Panc1 (cell line): ENCODE results near the gene GDAP1L1. TPM values are rescaled to one million over a fixed set of nuclear protein-coding genes. Genes with fewer than 3 reads are reported as not detected.

Source experiments
- ATAC-seq: fragments of 200-7000 bp; cut with Tn5 transposase; 2 replicates; pipeline ENCODE4 v1.9.1; 2020; ENCODE audit warnings: mild to moderate bottlenecking, moderate library complexity
- BruUV-seq: library from RNA; stranded (reverse); fragments of 400-500 nt; replicated peaks from 2 replicates; lab custom pipeline; 2021; lab: Mats Ljungman, UMichigan
- CTCF ChIA-PET: fragments of 300-600 bp; sonication (Branson Sonifier 250); formaldehyde crosslinking; loops from one replicate; lab custom pipeline; 2022; ENCODE audit warnings: antibody characterized with exemption; lab: Charles Lee
- POLR2A ChIA-PET: fragments of 300-600 bp; sonication (Branson Sonifier 250); formaldehyde crosslinking; loops from one replicate; lab custom pipeline; 2022; ENCODE audit warnings: antibody characterized with exemption; lab: Charles Lee
- DNase-seq: peaks from one replicate; pipeline ENCODE4 v3.0.0-alpha.2; 2010; ENCODE audit warnings: low read depth, low spot score
- H3K27ac ChIP-seq: 2 replicates; pipeline ENCODE4 v1.5.1; 2011; ENCODE audit warnings: mild to moderate bottlenecking, low read length, inconsistent platforms
- H3K27me3 ChIP-seq: fragments of 200-500 bp; sonication (Bioruptor generic); 2 replicates; pipeline ENCODE4 v1.6.0; 2014; ENCODE audit warnings: low read length, inconsistent platforms; ENCODE audit not compliant: control insufficient read depth, insufficient read depth
- H3K36me3 ChIP-seq: fragments of 200-500 bp; sonication (Bioruptor generic); 2 replicates; pipeline ENCODE4 v1.5.1; 2014; ENCODE audit warnings: inconsistent platforms, mild to moderate bottlenecking, low read length, moderate library complexity; ENCODE audit not compliant: control insufficient read depth, insufficient read depth
- H3K4me1 ChIP-seq: 2 replicates; pipeline ENCODE4 v1.5.1; 2011; ENCODE audit warnings: inconsistent platforms, mild to moderate bottlenecking, low read length, moderate library complexity; ENCODE audit not compliant: control insufficient read depth, insufficient read depth
- H3K4me3 ChIP-seq, 2 experiments: 2 replicates each; pipeline ENCODE4 v1.5.1; 2011 to 2012; ENCODE audit warnings: low read depth in 2 of 2, low read length in 2 of 2, mild to moderate bottlenecking in 2 of 2, inconsistent platforms in 1 of 2, moderate library complexity in 1 of 2
- H3K9me3 ChIP-seq: fragments of 200-500 bp; sonication (Bioruptor generic); 2 replicates; pipeline ENCODE4 v1.5.1; 2014; ENCODE audit warnings: low read depth, mild to moderate bottlenecking, inconsistent platforms, low read length, moderate library complexity; ENCODE audit not compliant: control insufficient read depth, insufficient read depth
- REST ChIP-seq, 2 experiments: IDR thresholded peaks; 2 replicates each; pipeline ENCODE4 v1.6.1; 2011 to 2012; ENCODE audit warnings: low read depth in 2 of 2, control low read depth in 1 of 2, low read length in 1 of 2, mild to moderate bottlenecking in 1 of 2, moderate library complexity in 1 of 2; ENCODE audit not compliant: insufficient read depth in 1 of 2
- SIN3A ChIP-seq: IDR thresholded peaks from 2 replicates; pipeline ENCODE4 v1.6.1; 2012; ENCODE audit warnings: low read depth, mild to moderate bottlenecking, low read length, moderate library complexity, borderline replicate concordance; ENCODE audit not compliant: insufficient read depth
- TCF7L2 ChIP-seq: IDR thresholded peaks from 2 replicates; pipeline ENCODE4 v1.6.1; 2011; ENCODE audit warnings: mild to moderate bottlenecking, low read depth, low read length, inconsistent platforms
- in situ Hi-C: cut with HindIII; loops from 2 replicates; pipeline ENCODE4 v1.10.0; 2016; ENCODE audit warnings: low sequenced_read_pairs, low pct_unique_long_range_greater_than_20kb
- intact Hi-C: fragments of 100-400 bp; cut with micrococcal nuclease; formaldehyde crosslinking; loops from one replicate; pipeline ENCODE4 v1.10.0; 2022; ENCODE audit not compliant: unreplicated experiment
- total RNA-seq: library from RNA; stranded (reverse); gene quantifications from one replicate; pipeline ENCODE4 v1.2.1, GENCODE V29; 2021; ENCODE audit not compliant: unreplicated experiment

GDAP1L1 gene
- total RNA-seq, 1 experiment from 2014 or later = not detected

DNA sequence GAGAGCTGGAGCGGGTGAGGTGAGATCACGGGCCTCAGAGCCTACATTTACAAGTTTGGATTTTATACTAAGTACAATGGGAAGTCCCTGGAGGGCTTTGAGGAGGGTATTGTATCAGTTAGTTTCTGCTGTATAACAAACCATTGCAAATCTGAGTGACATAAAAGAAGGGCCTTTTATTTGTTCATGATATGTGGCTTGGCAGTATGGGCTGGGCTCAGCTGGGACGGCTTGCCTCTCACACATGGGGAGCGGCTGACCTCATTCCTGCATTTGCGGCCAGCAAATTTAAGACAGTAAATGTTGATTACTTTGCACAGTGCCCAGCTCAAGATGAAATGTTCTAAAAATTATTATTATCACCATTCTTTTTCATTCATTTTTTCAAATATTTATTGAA, 21.7 kb downstream of the GDAP1L1 start:
- Histone ChIP-seq H3K27ac (no peak overlapping the region), H3K9me3 (no peaks in the 10 kb centered on the region), H3K36me3 (no peaks in the 10 kb centered on the region), H3K27me3 (no peaks in the 10 kb centered on the region), H3K4me3 (no peak overlapping the region), H3K4me1 (no peaks in the 10 kb centered on the region)
- ChIA-PET POLR2A (interaction anchor here (0.7 kb wide), 1 partner anchor 564 kb away, joined by 3 read pairs; no protein-coding TSS in a partner anchor), CTCF (no interaction called here)
- intact Hi-C loops (no loop called here), in situ Hi-C loops (no loop called here)
- no peak for TF ChIP-seq TCF7L2
- no peak for DNase-seq
- no TSS peak for BruUV-seq
- no peak for ATAC-seq

- no peak for ATAC-seq
- H3K27me3 ChIP-seq = no peaks in the 10 kb centered on the region
- H3K36me3 ChIP-seq = no peaks in the 10 kb centered on the region
- DNase-seq = no peak
- in situ Hi-C loops = no loop called here
- no peak overlapping the region for H3K27ac ChIP-seq
- no TSS peak for BruUV-seq
- ChIA-PET CTCF (no interaction called here), POLR2A (no interaction called here)
- H3K4me1 ChIP-seq = no peaks in the 10 kb centered on the region
- no peak overlapping the region for H3K4me3 ChIP-seq
- H3K9me3 ChIP-seq = no peaks in the 10 kb centered on the region
- intact Hi-C loops = no loop called here
- no peak for TF ChIP-seq REST (IDR thresholded peaks at IDR 0.05; ENCODE audit: insufficient read depth in 1 of 2, low read depth in 2 of 2, low read length in 1 of 2)
Observed at GRCh38 chr20:44271915-44272663, 25.0 kb downstream of the GDAP1L1 start.

- no peak for TF ChIP-seq SIN3A
- Histone ChIP-seq H3K36me3 (no peaks in the 10 kb centered on the region), H3K9me3 (no peaks in the 10 kb centered on the region), H3K4me3 (no peak overlapping the region), H3K27me3 (no peaks in the 10 kb centered on the region), H3K4me1 (no peaks in the 10 kb centered on the region), H3K27ac (no peak overlapping the region)
- no TSS peak for BruUV-seq
- DNase-seq (no peak), ATAC-seq (no peak)
- intact Hi-C loops (no loop called here), in situ Hi-C loops (no loop called here)
- POLR2A ChIA-PET = no interaction called here
- CTCF ChIA-PET = no interaction called here
Observed at GRCh38 chr20:44273231-44274215, 26.4 kb downstream of the GDAP1L1 start.
